Fibroblast of villous mesenchyme (primary cell): ENCODE measurements around the gene STK33. TPM values are rescaled to one million over a fixed set of nuclear protein-coding genes. Genes with fewer than 3 reads are reported as not detected.

Experiments
- DNase-seq: peaks from one replicate; pipeline ENCODE4 v3.0.0-alpha.2; 2010; ENCODE audit warnings: low read depth
- H3K4me3 ChIP-seq: 2 replicates; pipeline ENCODE4 v1.5.1; 2011; ENCODE audit warnings: low read depth, mild to moderate bottlenecking, low read length
- small RNA-seq: library from RNA; depleted of rRNA; stranded (forward); fragments of <200 nt; gene quantifications from one replicate; pipeline ENCODE3, GENCODE V24; 2012
- total RNA-seq: library from RNA; depleted of rRNA; stranded (reverse); fragments of >200 nt; gene quantifications from 2 replicates; pipeline ENCODE4 v1.2.3, GENCODE V29; 2012
- TF ChIP-seq, protein P1 (sequence below): IDR thresholded peaks from 2 replicates; pipeline ENCODE4 v1.5.1; 2012; ENCODE audit warnings: low read depth, mild to moderate bottlenecking, low read length; ENCODE audit not compliant: insufficient read depth

The STK33 gene
- total RNA-seq, 1 donor = 5.6 TPM

DNA sequence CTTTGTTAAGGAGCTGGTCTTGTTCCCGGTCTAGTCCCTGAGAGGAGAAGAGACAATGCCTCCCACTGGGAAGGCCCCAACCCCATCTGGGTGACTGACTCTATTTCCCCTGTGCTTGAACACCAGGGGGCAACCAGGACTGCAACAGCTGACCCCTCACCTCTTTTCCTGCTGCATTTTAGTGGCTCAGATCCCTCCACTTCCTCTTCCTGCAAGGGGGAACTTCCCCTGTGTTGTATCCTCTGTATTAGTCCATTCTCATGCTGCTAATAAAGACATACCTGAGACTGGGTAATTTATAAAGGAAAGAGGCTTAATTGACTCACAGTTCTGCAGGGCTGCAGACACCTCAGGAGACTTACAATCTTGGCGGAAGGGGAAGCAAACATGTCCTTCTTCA, 246.1 kb downstream of the STK33 start:
- DNase-seq = no peak
- TF ChIP-seq, protein P1, sequence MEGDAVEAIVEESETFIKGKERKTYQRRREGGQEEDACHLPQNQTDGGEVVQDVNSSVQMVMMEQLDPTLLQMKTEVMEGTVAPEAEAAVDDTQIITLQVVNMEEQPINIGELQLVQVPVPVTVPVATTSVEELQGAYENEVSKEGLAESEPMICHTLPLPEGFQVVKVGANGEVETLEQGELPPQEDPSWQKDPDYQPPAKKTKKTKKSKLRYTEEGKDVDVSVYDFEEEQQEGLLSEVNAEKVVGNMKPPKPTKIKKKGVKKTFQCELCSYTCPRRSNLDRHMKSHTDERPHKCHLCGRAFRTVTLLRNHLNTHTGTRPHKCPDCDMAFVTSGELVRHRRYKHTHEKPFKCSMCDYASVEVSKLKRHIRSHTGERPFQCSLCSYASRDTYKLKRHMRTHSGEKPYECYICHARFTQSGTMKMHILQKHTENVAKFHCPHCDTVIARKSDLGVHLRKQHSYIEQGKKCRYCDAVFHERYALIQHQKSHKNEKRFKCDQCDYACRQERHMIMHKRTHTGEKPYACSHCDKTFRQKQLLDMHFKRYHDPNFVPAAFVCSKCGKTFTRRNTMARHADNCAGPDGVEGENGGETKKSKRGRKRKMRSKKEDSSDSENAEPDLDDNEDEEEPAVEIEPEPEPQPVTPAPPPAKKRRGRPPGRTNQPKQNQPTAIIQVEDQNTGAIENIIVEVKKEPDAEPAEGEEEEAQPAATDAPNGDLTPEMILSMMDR = no peak
- H3K4me3 ChIP-seq = no peak overlapping the region

- H3K4me3 ChIP-seq = no peak overlapping the region
- DNase-seq = no peak
- TF ChIP-seq, protein P1 = no peak
Measured at GRCh38 chr11:8346157-8346755, 247.8 kb downstream of the STK33 start.

DNA sequence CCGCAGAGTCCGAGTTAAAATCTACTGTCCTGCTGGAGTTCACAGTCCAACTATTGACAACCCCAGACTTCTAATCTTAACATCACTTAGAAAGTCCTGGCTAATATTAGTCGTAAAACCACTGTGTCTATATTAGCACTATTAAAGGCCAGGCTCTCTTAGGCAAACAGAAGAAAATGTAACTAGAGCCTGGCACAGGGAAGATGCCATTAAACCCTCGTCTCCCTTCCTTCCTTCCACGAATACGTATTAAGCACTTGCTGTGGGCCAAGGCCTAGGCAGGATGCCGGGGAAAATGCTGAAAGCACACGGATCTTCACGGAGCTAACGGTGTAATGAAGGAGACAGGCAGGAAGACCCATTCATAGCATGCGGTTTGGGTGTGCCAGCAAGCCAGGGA, 248.8 kb downstream of the STK33 start:
- H3K4me3 ChIP-seq = no peak overlapping the region
- TF ChIP-seq, protein P1 = no peak
- DNase-seq = no peak

- DNase-seq = no peak
- TF ChIP-seq, protein P1 = no peak
- H3K4me3 ChIP-seq = no peak overlapping the region
Measured at GRCh38 chr11:8344346-8344745, 249.7 kb downstream of the STK33 start.

- H3K4me3 ChIP-seq = no peak overlapping the region
- TF ChIP-seq, protein P1 = no peak
- DNase-seq = no peak
Measured at GRCh38 chr11:8342821-8343681, 251.0 kb downstream of the STK33 start.

- TF ChIP-seq, protein P1 = no peak
- DNase-seq = no peak
- no peak overlapping the region for H3K4me3 ChIP-seq
Measured at GRCh38 chr11:8341996-8342395, 252.0 kb downstream of the STK33 start.

Small RNA genes within 50 kb of the gene (small RNA-seq; reads per million reads assigned to genes)
- not detected for gene RF00601

Other genes with a start within 250 kb of the STK33 start
- gene TRIM66, start 88.4 kb upstream of the STK33 start, total RNA-seq = 4.3 and 6.4 TPM in 2 replicates
- gene RPL27A, start 88.6 kb upstream of the STK33 start, total RNA-seq = 673 and 687 TPM in 2 replicates